ENCODE data around the gene CCDC68.

DNA sequence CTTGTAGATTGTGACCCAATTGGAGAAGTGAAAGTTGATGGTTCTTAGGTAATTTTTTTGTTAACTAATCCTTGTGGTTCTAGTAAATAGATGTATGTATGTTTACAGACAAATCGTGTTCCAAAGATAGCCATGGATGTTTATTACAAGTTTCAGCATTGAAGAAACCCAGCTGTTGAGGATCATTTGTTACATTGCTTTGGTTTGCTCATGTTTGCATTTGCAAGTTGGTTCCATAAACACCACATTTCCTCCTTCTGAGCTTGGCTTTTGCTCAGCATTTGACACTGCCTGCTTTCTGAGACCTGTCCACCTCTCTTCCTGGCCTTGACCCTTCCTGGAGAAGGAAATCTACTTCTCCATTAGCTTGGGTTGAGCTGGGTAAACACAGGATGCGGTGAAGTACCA is 1.8 kb upstream of the CCDC68 start:
- TF ChIP-seq, protein P1, sequence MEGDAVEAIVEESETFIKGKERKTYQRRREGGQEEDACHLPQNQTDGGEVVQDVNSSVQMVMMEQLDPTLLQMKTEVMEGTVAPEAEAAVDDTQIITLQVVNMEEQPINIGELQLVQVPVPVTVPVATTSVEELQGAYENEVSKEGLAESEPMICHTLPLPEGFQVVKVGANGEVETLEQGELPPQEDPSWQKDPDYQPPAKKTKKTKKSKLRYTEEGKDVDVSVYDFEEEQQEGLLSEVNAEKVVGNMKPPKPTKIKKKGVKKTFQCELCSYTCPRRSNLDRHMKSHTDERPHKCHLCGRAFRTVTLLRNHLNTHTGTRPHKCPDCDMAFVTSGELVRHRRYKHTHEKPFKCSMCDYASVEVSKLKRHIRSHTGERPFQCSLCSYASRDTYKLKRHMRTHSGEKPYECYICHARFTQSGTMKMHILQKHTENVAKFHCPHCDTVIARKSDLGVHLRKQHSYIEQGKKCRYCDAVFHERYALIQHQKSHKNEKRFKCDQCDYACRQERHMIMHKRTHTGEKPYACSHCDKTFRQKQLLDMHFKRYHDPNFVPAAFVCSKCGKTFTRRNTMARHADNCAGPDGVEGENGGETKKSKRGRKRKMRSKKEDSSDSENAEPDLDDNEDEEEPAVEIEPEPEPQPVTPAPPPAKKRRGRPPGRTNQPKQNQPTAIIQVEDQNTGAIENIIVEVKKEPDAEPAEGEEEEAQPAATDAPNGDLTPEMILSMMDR (IDR thresholded peaks at IDR 0.05; ENCODE audit: low read length): no peak
- no peak for TF ChIP-seq EZH2phosphoT487 (IDR thresholded peaks at IDR 0.05; ENCODE audit: low read length)

Data from MM.1S (cell line).